Activated CD8-positive, alpha-beta memory T cell treated with anti-CD3 and anti-CD28 coated beads, Interleukin-2, amount 50 U/mL, for 1 hour (primary cell): Measurements from ENCODE around the gene TEDC1.

Experiments used
- DNase-seq: peaks from one replicate; pipeline ENCODE4 v3.0.0-alpha.2; 2020; ENCODE audit errors: extremely low read depth

The TEDC1 gene

GRCh38 chr14:105474483-105475268, 16.4 kb upstream of the TEDC1 start, which contains the start of gene CRIP2:
TSS of gene CRIP2 (plus strand) at chr14:105474821. CDS start at chr14:105474863, 42 bp downstream.
- no peak for DNase-seq

- DNase-seq = no peak
These were observed 15.6 kb upstream of the TEDC1 start for GRCh38 chr14:105475269-105476096.

- no peak for DNase-seq
These were observed 14.8 kb upstream of the TEDC1 start for GRCh38 chr14:105476097-105476830.

GRCh38 chr14:105476831-105477659, 14.0 kb upstream of the TEDC1 start:
- DNase-seq = no peak

GRCh38 chr14:105477660-105478397, 13.2 kb upstream of the TEDC1 start:
- no peak for DNase-seq

- DNase-seq = no peak
These were observed 12.4 kb upstream of the TEDC1 start for GRCh38 chr14:105478398-105479251.

- DNase-seq = no peak
These were observed 11.5 kb upstream of the TEDC1 start for GRCh38 chr14:105479431-105480158.

GRCh38 chr14:105480199-105480746, 10.8 kb upstream of the TEDC1 start:
- DNase-seq = no peak

- DNase-seq = peak; percentile 80
These were observed 9.9 kb upstream of the TEDC1 start for GRCh38 chr14:105480807-105481801.

- DNase-seq = peak; percentile 99
These were observed 9.1 kb upstream of the TEDC1 start for GRCh38 chr14:105481886-105482457.

- no peak for DNase-seq
These were observed 8.4 kb upstream of the TEDC1 start for GRCh38 chr14:105482486-105483110.

GRCh38 chr14:105483300-105484068, 7.6 kb upstream of the TEDC1 start:
- DNase-seq = no peak

GRCh38 chr14:105484069-105484996, 6.7 kb upstream of the TEDC1 start:
- DNase-seq = peak; percentile 61

GRCh38 chr14:105484997-105485393, 6.1 kb upstream of the TEDC1 start:
- no peak for DNase-seq

GRCh38 chr14:105485739-105486162, 5.3 kb upstream of the TEDC1 start:
- no peak for DNase-seq
